ENCODE measurements around the gene KPNA6.
"Not testable (repeated sequence)": the region's sequence is repeated elsewhere in the genome, so short reads cannot be mapped to it uniquely, and the experiment has no call there.

KPNA6 gene

GRCh38 chr1:32100359-32100758, 7.5 kb upstream of the KPNA6 start:
- DNase-seq (ENCODE audit: extremely low read depth in 1 of 2, low read depth in 1 of 2) = no peak

DNA sequence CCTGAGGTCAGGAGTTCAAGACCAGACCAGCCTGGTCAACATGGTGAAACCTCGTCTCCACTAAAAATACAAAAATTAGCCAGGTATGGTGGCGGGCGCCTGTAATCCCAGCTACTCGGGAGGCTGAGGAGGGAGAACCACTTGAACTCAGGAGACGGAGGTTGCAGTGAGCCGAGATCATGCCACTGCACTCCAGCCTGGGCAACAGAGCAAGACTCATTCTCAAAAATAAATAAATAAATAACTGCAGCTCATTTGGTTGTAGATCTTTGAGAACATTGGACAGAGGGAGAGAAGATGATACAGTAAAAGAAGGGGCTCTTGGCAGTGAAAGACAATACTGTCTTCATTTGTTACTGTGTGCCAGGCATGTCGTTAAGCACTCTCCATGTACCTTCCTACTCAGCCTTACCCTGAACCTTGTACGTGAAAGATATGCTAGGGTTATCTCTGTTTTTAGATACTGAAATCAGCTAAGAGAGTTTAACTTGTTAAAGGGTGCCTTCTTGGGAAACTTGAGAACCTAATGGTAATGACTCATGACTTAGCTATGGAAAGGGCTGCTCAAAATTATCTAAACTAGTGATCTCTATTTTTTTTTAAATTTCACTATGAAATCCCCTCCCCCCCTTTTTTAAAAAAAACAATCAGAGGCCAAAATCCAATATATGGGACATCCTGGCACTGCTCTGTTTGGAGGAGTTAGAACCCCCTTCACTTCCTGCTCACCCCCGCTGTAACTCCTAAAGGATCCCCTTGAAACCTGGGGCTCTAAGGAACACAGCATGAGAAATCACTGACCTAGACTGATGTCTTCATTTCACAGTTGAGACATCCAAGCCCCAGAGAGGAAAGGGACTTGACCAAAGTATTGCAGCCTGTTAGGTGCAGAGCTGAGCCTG, 6.8 kb upstream of the KPNA6 start:
- no peak for DNase-seq (ENCODE audit: extremely low read depth in 1 of 2, low read depth in 1 of 2)

DNA sequence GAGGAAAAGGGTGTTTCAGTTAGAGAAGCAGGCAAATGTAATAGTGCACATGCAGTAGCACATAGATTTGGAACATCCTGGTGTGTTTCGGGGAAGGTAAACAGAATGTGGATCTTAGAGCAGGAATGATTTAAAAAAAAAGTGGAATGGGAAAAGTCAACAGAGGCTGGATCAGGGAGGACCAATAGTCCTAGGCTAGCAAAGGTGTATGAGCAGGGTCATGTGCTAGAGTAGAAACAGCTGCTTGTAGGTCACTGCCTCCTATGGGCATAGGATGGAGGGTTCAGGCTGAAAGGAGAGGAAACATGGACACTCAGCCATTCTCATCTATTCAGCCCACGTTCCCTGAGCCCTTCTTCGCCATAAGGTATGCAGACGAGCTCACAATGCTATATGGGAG, 3.7 kb upstream of the KPNA6 start:
- DNase-seq (ENCODE audit: extremely low read depth in 1 of 2, low read depth in 1 of 2) = no peak

DNA sequence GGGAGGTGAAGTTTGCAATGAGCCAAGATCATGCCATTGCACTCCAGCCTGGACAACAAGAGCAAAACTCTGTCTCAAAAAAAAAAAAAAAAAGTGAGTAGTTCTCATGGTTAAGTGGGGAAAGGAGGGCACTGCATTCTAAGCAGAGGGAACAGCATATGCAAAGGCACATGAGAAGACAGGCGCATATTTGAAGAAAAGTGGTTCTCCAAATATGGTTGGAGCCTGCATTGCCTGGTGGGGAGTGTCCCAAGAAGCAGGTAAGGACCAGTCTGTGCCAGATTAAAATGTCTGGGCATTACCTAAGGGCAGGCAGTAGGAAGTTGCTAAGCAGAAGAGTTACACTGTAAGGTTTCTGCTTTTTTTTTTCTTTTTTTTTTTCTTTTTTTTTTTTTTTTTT, 2.5 kb upstream of the KPNA6 start:
- DNase-seq (ENCODE audit: extremely low read depth in 1 of 2, low read depth in 1 of 2) = no peak

GRCh38 chr1:32106663-32107275, 1.1 kb upstream of the KPNA6 start:
- no peak for DNase-seq (ENCODE audit: extremely low read depth in 1 of 2, low read depth in 1 of 2)

GRCh38 chr1:32111040-32111623, 3.3 kb downstream of the KPNA6 start:
- no peak for DNase-seq (ENCODE audit: extremely low read depth in 1 of 2, low read depth in 1 of 2)

GRCh38 chr1:32111789-32112188, 3.9 kb downstream of the KPNA6 start:
- no peak for DNase-seq (ENCODE audit: extremely low read depth in 1 of 2, low read depth in 1 of 2)

GRCh38 chr1:32112806-32113375, 5.0 kb downstream of the KPNA6 start:
- DNase-seq (ENCODE audit: extremely low read depth in 1 of 2, low read depth in 1 of 2) = no peak

GRCh38 chr1:32113436-32113835, 5.6 kb downstream of the KPNA6 start:
- not testable (repeated sequence) for DNase-seq (ENCODE audit: extremely low read depth in 1 of 2, low read depth in 1 of 2)

DNA sequence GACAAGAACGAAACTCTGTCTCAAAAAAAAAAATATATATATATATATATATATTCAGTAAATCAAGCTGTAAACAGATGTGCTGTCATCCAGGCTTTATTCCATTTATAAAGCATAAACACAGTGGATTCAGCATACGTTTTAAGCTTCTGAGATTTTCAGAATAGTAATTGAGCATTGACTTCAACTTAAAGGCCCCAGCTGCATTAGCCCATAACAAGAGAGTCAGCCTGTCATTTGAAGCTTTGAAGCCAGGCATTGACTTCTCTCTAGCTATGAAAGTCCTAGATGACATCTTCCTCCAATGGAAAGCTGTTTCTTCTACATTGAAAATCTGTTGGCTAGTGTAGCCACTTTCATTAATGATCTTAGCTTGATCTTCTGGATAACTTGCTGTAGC, 6.6 kb downstream of the KPNA6 start:
- no peak for DNase-seq (ENCODE audit: extremely low read depth in 1 of 2, low read depth in 1 of 2)

DNA sequence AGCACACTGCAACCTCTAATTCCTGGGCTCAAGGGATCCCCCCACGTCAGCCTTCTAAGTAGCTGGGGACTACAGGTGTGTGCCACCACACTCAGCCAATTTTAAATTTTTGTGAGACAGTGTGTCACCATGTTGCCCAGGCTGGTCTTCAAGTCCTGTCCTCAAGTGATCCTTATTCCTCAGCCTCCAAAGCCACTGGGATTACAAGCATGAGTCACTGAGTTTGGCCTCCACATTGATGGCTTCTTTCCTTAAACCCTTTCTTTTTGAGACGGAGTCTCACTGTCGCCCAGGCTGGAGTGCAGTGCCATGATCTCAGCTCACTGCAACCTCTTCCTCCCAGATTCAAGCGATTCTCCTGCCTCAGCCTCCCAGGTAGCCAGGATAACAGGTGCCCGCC, 7.6 kb downstream of the KPNA6 start:
- DNase-seq (ENCODE audit: extremely low read depth in 1 of 2, low read depth in 1 of 2) = no peak

- no peak for DNase-seq (ENCODE audit: extremely low read depth in 1 of 2, low read depth in 1 of 2)
Observed at GRCh38 chr1:32116531-32116930, 8.7 kb downstream of the KPNA6 start.

- DNase-seq (ENCODE audit: extremely low read depth in 1 of 2, low read depth in 1 of 2) = no peak
Observed at GRCh38 chr1:32122151-32122550, 14.3 kb downstream of the KPNA6 start.

DNA sequence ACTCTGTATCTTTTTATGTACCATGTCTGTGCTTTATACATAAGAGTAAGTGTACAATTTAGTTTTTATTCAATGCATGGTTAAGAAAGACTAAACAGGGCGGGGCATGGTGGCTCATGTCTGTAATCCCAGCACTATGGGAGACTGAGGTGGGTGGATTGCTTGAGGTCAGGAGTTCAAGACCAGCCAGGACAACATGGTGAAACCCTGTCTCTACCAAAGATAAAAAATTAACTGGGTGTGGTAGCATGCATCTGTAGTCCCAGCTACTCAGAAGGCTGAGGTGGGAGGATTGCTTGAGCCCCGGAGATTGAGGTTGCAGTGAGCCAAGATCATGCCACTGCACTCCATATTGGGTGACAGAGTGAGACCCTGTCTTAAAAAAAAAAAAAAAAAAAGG, 15.5 kb downstream of the KPNA6 start:
- DNase-seq (ENCODE audit: extremely low read depth in 1 of 2, low read depth in 1 of 2) = not testable (repeated sequence)

DNA sequence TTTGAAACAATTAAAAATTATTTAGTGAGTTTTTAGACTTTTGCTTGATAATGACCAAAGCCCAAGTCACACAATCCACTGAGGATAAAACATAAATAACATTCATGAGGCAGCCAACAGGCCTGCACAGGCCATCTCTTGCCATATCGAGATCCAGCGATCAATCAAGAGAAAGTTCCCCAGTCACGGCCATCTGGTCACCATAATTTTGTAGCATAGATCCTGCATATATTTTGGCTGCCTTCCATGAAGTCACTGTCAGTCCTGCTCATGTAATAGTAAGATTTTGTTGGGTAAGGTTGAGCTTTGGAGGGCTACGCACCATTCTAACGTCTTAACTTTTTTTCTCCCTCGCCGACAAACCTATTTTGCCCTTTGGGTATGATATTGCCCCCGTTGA, 17.5 kb downstream of the KPNA6 start:
- no peak for DNase-seq (ENCODE audit: extremely low read depth in 1 of 2, low read depth in 1 of 2)

DNA sequence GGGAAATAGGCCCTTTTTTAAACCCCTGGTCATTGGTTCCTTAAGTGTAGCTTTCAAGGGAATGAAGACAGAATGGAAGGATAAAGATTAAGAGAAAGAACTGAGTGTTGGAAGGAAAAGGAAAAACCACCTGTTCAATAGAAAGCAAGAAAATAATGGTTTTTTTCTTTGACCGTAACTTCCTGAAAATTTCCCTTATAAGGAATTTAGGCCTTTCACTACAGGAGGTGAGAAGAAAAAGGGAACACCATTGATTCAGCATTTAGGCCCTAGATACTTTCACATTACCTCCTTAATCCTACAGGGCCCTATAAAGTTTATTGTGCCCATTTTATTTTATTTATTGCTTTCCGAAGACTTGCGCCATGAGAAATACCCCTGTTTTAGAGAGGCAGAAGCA, 18.9 kb downstream of the KPNA6 start:
- no peak for DNase-seq (ENCODE audit: extremely low read depth in 1 of 2, low read depth in 1 of 2)

- DNase-seq (ENCODE audit: extremely low read depth in 1 of 2, low read depth in 1 of 2) = no peak
Observed at GRCh38 chr1:32127409-32128198, 19.7 kb downstream of the KPNA6 start.

- no peak for DNase-seq (ENCODE audit: extremely low read depth in 1 of 2, low read depth in 1 of 2)
Observed at GRCh38 chr1:32128479-32128878, 20.6 kb downstream of the KPNA6 start.

DNA sequence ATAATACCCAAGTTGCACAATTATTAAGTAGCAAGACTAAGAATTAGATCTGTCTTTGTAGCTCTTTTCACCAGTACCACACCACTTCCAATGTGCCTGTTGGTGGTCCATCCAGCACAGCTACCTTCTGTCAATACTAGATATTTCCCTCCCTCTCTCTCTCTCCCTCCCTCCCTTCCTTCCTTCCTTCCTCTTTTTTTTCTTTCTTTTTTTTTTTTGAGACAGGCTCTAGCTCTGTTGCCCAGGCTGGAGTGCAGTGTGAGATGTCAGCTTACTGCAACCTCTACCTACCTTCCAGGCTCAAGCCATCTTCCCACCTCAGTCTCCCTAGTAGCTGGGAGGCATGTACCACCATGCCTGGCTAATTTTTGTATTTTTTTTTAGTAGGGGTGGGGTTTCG, 21.1 kb downstream of the KPNA6 start:
- DNase-seq (ENCODE audit: extremely low read depth in 1 of 2, low read depth in 1 of 2) = no peak

DNA sequence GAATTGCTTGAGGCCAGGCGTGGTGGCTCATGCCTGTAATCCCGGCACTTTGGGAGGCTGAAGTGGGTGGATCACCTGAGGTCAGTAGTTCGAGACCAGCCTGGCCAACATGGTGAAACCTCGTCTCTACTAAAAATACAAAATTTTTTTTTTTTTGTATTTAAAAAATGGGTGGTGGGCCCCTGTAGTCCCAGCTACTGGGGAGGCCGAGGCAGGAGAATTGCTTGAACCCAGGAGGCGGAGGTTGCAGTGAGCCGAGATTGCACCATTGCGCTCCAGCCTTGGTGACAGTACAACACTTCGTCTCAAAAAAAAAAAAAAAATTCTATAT, 26.1 kb downstream of the KPNA6 start:
- not testable (repeated sequence) for DNase-seq (ENCODE audit: extremely low read depth in 1 of 2, low read depth in 1 of 2)

DNA sequence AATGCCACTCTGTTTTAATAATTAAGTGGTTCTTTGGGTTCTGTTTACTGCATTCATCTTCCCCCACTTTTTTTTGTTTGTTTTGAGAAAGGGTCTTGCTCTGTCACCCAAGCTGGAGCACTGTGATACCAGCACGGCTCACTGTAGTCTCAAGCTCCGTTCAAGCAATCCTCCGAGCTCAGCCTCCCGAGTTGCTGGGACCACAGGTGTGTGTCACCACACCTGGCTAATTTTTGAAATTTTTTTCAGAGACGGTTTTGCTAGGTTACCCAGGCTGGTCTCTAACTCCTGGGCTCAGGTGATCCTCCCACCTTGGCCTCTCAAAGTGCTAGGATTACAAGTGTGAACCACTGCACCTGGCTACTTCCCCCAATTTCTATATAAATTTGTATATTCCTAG, 29.3 kb downstream of the KPNA6 start:
- no peak for DNase-seq (ENCODE audit: extremely low read depth in 1 of 2, low read depth in 1 of 2)

Data from activated CD8-positive, alpha-beta memory T cell treated with anti-CD3 and anti-CD28 coated beads for 1 hour (primary cell).